Measurements from ENCODE around the gene GPC6.
"Not testable (repeated sequence)": the region's sequence is repeated elsewhere in the genome, so short reads cannot be mapped to it uniquely, and the experiment has no call there.

The GPC6 gene

DNA sequence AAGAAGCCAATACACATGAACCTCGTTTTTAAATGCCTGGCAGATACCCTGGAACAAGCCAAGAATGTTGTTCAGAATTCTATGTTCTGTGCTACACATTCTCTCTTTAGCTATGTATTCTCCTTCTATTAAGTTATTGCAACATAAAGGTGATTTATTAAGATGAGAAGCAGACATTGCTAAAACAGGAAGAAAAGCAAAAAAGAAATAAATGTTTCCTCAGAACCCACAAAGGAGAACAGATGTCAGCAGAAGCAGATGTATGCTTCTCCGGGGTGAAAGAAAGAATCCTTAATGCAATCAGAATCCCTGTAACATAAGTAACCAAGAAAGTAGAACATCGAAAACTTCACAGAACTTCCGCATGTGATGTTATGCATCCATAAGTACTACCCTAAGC, 950.0 kb downstream of the GPC6 start:
- in situ Hi-C loops (cut with HindIII; ENCODE audit: low sequenced_read_pairs): no loop called here

GRCh38 chr13:94177041-94177440, 950.4 kb downstream of the GPC6 start:
- in situ Hi-C loops (cut with HindIII; ENCODE audit: low sequenced_read_pairs): no loop called here

GRCh38 chr13:94178625-94179244, 952.1 kb downstream of the GPC6 start:
- in situ Hi-C loops (cut with HindIII; ENCODE audit: low sequenced_read_pairs): no loop called here

- in situ Hi-C loops (cut with HindIII; ENCODE audit: low sequenced_read_pairs): no loop called here
These were observed 955.0 kb downstream of the GPC6 start for GRCh38 chr13:94181461-94182107.

DNA sequence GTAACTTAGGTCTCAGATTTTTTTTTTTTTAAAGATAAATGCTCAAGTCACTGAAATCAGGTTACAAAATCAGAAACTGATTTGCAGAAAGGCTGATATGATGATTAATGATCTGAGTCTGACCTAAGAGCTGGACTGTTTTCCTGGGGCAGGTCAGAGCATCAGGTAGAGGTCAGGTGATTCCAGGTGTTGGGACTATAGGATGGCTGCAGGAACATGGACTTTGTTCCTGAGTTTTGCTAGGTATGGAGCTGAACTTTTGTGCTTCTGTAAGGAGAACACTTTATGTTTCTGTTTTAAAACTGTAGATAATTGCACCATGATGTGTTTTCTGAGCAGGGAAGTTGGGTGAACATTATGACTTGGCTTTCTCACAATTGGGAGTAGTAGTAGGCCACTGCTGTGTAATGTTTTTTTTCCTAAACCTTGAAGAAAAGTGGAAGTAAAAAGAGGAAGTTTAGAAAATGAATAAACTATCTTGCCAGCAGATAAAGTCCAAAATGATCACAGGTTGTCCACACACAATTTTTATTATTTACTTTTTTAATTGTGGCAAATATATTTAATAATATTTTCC, 955.7 kb downstream of the GPC6 start:
- in situ Hi-C loops (cut with HindIII; ENCODE audit: low sequenced_read_pairs): no loop called here

- in situ Hi-C loops (cut with HindIII; ENCODE audit: low sequenced_read_pairs): no loop called here
These were observed 959.9 kb downstream of the GPC6 start for GRCh38 chr13:94186470-94186869.

DNA sequence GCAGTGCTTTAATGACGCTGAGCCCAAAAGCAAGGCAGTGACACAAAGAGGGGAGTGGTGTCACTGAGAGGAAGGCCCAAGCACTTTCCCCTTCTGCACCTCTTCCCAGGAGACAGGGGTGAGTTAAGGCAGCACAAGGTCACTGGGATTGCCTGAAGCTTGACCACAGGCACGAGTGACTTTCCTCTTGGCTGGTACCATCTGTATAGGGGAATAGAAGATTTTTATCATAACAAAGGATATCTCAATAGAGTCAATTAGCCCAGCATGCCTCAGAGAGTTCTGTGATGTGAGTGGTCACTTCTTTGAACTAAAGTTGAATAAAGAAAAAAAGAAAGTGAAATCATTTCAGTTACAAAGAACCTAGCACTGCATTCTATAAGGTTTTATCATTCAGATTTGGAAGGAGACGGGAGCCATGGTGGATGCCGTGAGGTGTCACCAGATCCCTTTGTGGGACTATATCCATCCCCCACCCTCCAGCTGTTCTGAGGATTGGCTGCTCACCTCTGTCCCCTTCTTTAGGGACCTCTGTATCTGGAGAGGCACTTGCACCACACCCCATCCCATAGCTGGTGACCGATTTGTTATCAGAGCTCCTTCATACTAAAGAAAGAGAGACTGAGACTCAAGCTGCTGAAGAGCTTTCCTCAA, 961.7 kb downstream of the GPC6 start:
- in situ Hi-C loops (cut with HindIII; ENCODE audit: low sequenced_read_pairs): no loop called here

DNA sequence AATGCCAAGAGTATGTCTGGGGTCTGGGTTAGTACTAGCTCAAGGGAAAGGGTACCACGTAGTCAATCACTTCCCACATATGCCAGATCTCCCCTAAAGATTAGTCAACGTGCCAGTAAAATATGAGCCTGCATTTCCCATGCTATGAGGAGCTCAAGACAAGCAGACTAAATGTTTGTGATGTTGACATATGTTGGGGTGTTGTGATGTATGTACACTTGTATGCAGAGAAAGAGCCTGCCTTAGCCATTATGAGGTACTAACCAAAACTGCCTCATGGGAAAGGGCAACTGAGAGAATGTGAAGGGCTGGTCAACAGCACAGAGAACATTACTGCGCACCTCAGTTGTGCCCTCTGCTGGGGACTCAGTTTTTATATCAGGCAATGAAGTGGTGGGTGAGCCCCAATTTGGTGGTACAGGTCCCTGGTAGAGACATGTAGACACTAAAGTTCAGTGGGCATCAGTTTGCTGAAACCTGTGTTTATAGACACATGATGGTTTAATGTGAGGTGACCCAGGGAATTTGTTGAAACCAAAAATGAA, 965.9 kb downstream of the GPC6 start:
- in situ Hi-C loops (cut with HindIII; ENCODE audit: low sequenced_read_pairs): no loop called here

DNA sequence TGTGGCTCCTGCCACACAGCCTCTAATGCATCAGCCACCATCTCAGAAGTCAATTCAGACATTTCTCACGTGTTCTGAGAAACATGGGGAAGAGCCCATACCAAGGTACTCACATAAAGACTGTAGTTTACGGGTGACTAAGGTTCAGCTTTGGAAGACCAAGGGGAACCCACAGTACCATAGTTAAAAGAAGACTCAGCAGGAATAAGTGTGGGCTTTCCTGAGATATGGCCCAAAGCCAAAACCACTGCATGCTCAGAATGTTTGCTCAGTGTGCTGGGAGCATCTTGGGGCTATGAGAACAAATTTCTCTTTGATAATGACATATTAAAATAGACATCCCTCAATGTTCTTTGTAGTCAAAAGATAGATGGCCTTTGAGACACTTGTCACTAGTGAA, 969.1 kb downstream of the GPC6 start:
- in situ Hi-C loops (cut with HindIII; ENCODE audit: low sequenced_read_pairs): no loop called here

- in situ Hi-C loops (cut with HindIII; ENCODE audit: low sequenced_read_pairs): no loop called here
These were observed 969.8 kb downstream of the GPC6 start for GRCh38 chr13:94196413-94196812.

DNA sequence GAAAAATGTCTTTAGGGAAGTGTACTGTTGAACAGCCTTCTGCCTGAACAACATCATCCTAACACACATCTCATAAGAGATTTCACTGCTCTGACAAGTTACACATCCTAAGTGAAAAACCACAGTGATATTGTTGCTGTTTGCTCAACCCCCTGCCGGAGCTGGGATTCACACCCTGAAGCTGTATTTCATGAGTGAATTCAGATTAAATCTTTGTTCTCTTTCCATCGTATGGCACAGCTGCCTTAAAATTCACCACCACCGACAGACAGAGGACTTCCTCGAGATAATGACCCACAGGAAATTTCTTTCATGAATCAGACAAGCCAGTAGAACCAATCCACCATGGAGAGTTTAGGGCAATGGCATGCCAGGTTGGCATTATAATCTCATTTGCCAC, 972.1 kb downstream of the GPC6 start:
- in situ Hi-C loops (cut with HindIII; ENCODE audit: low sequenced_read_pairs): no loop called here

GRCh38 chr13:94199135-94199534, 972.5 kb downstream of the GPC6 start:
- in situ Hi-C loops (cut with HindIII; ENCODE audit: low sequenced_read_pairs): no loop called here

- in situ Hi-C loops (cut with HindIII; ENCODE audit: low sequenced_read_pairs): no loop called here
These were observed 974.4 kb downstream of the GPC6 start for GRCh38 chr13:94201022-94201421.

GRCh38 chr13:94204163-94204562, 977.6 kb downstream of the GPC6 start:
- in situ Hi-C loops (cut with HindIII; ENCODE audit: low sequenced_read_pairs): no loop called here

DNA sequence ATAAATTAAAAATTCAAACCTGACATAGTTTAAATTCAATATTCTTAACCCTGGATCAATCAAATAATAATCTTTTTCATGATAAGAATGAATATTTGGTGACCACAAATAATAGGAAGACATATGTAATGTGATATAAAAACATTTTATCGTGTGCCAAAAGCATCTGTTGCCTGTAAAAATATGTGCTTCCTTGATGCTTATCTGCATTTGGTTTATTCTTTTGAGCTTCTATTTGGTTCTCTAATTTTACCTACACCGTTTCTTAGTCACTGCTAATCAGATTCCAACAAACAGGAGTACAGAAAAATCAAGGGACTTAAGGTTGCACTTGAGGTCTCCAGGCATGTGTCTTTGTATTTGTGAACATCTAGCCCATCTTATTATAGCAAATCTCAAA, 978.3 kb downstream of the GPC6 start:
- in situ Hi-C loops (cut with HindIII; ENCODE audit: low sequenced_read_pairs): no loop called here

DNA sequence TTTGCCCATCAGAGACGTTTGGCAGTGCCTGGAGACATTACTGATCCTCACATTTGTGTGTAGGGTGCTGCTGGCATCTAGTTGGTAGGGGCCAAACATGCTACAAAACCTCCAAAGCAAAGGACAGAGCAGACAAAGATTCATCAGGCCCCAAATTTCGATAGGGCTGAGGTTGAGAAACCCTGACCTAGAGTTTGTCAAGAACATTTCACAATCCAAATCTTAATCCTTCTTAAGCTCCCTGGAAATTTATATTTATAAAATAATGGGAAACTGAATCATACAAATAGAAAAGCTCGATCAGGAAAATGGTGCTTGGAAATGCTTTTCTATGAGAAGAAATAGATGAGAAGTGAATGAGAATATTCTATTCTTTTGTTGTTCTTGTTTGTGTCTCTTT, 979.3 kb downstream of the GPC6 start:
- in situ Hi-C loops (cut with HindIII; ENCODE audit: low sequenced_read_pairs): no loop called here

DNA sequence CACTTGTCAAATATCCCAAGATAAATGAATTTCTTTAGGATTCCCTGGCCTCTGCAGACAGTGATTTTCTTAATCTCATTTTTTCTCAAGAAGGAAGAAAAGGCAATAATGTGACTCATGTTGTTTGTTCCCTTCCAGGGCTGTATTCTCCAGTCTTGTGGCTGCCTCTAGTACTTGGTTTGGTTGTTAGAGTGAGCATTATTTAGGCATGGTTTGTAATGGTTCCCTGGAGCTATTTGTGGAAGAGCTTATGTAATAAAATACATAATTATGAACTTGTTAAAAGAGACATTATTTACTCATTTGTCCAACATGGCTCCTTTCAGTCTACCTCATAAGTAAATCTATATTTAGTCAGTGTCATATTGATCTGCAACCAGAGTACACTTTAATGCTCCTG, 982.5 kb downstream of the GPC6 start:
- in situ Hi-C loops (cut with HindIII; ENCODE audit: low sequenced_read_pairs): no loop called here

- in situ Hi-C loops (cut with HindIII; ENCODE audit: low sequenced_read_pairs): not testable (repeated sequence)
These were observed 983.3 kb downstream of the GPC6 start for GRCh38 chr13:94209913-94210312.

DNA sequence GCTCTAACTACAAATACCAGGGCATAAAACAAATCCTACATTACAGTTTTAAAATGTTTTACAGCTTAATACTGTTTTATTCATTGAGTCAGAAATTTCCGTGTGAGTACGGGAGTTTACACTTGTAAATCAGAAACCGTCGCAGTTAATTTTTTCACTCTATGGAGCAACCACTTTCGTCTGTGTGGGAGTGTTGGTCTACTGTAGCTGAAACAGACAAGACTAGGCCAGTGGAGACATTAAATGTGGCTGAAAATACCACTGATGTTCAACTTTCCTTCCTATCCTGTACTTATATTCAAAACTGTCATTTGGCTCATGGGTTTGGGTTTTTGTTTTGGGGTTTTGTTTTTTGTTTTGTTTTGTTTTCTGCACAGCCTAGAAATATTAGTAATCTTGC, 984.2 kb downstream of the GPC6 start:
- in situ Hi-C loops (cut with HindIII; ENCODE audit: low sequenced_read_pairs): no loop called here

- in situ Hi-C loops (cut with HindIII; ENCODE audit: low sequenced_read_pairs): no loop called here
These were observed 985.6 kb downstream of the GPC6 start for GRCh38 chr13:94212196-94212595.

DNA sequence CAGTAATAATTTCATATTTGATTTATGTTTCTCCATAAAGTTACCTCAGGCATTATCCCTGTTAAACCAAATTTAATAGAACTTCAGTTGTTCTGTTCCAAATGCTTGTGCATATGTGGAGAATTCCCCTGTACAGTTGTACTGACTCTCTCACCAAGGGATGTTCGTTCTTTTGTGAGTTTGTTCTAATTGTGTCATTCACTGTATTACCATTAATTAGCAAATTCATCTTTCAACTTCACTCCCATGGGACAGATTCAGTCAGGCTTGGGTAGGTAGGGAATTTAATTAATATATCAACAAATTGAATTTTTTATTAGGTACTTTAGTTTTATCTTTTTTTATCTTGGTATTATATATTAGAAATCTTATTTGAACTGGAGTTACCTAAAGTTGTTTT, 987.5 kb downstream of the GPC6 start:
- in situ Hi-C loops (cut with HindIII; ENCODE audit: low sequenced_read_pairs): no loop called here

GRCh38 chr13:94214975-94215374, 988.4 kb downstream of the GPC6 start:
- in situ Hi-C loops (cut with HindIII; ENCODE audit: low sequenced_read_pairs): no loop called here
